Lower leg skin (tissue), 4 donors: Measurements from ENCODE around the gene ARSB. TPM values are rescaled to one million over a fixed set of nuclear protein-coding genes. Genes with fewer than 3 reads are reported as not detected.

Source experiments
- DNase-seq, 2 donors: peaks; one replicate each; pipeline ENCODE4 v3.0.0-alpha.2; 2019; ENCODE audit warnings: low spot score in 2 of 2
- H3K4me3 ChIP-seq: fragments of 200-600 bp; sonication (generic); 2 replicates; pipeline ENCODE4 v1.5.1; 2017; ENCODE audit warnings: mild to moderate bottlenecking, low read depth; ENCODE audit not compliant: poor library complexity, severe bottlenecking
- POLR2A ChIP-seq, 2 donors: fragments of 450-650 bp; IDR thresholded peaks; one replicate each; pipeline ENCODE4 v1.6.1; 2016 to 2017; ENCODE audit warnings: antibody characterized with exemption in 2 of 2, mild to moderate bottlenecking in 1 of 2, moderate library complexity in 1 of 2
- WGBS, 2 donors: methylation state at CpG; one replicate each; pipeline ENCODE4 v1.1.5; 2018; 5-methylcytosine and 5-hydroxymethylcytosine counted together
- intact Hi-C: fragments of 100-400 bp; cut with DNase I; formaldehyde crosslinking; loops from one replicate; pipeline ENCODE4 v1.15.0; 2023; ENCODE audit warnings: low total_unique reads
- total RNA-seq, 4 donors: library from RNA; depleted of rRNA; stranded (reverse); fragments of >200 nt; gene quantifications; one replicate each; pipeline ENCODE4 v1.1.0, GENCODE V29; 2016
- TF ChIP-seq, protein P1 (sequence below), 3 donors: fragments of 450-650 bp; IDR thresholded peaks; one replicate each; pipeline ENCODE4 v1.5.1; 2016; ENCODE audit warnings: antibody characterized with exemption in 3 of 3, mild to moderate bottlenecking in 3 of 3, moderate library complexity in 2 of 3

ARSB gene
- total RNA-seq, 4 donors from 2014 or later, result 2.0 to 5.5 (median 2.4) TPM

DNA sequence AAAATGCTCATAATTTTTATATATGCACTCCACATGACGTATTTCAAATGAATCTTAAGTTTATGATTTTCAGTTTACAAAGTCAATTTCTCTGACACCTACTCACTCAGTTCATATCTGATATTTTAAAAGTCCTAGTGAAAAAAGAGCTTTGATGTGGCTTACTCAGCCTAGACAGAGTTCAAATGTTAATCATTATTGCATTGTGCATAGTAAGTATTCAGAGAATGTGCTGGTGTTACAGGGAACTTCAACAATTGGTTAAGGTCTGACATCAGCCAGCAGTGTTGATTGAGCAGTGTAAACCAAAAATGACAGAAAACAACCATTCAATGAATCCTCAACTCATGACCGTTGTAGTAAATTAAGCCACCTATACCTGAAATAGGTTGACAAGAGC is 189.4 kb downstream of the ARSB start:
- WGBS, 2 donors, result 89 to 93% methylated on average over 2 of the region's 2 CpGs
- no peak overlapping the region for H3K4me3 ChIP-seq
- no peak for DNase-seq
- intact Hi-C loops, result no loop called here
- TF ChIP-seq, protein P1, sequence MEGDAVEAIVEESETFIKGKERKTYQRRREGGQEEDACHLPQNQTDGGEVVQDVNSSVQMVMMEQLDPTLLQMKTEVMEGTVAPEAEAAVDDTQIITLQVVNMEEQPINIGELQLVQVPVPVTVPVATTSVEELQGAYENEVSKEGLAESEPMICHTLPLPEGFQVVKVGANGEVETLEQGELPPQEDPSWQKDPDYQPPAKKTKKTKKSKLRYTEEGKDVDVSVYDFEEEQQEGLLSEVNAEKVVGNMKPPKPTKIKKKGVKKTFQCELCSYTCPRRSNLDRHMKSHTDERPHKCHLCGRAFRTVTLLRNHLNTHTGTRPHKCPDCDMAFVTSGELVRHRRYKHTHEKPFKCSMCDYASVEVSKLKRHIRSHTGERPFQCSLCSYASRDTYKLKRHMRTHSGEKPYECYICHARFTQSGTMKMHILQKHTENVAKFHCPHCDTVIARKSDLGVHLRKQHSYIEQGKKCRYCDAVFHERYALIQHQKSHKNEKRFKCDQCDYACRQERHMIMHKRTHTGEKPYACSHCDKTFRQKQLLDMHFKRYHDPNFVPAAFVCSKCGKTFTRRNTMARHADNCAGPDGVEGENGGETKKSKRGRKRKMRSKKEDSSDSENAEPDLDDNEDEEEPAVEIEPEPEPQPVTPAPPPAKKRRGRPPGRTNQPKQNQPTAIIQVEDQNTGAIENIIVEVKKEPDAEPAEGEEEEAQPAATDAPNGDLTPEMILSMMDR (IDR thresholded peaks at IDR 0.05), result no peak
- TF ChIP-seq POLR2A (IDR thresholded peaks at IDR 0.05), result no peak

DNA sequence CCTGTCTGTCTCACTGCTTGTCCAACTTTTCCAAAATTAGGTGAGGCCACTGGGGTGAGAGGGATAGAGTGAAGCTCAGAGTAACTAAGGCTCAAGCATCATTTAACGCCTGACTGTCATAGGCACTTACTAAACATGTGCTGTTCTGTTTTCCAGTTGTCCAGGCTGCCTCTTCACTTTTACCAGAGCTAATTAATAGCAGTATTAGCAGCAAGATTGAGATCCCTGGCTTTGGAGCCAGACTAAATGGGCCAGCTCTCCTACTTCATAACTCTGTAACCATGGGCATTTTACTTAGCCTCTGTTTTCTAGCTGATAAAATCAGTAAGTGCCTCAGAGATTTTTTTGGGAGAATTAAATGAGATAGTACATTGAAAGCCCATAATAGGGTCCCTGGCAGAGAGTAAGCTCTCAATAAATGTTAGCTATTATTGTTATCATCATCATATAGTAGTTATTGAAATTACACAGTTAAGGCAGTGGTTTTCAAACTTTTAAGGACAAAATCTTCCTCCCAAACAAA is 190.4 kb downstream of the ARSB start:
- TF ChIP-seq, protein P1 (IDR thresholded peaks at IDR 0.05), result no peak
- TF ChIP-seq POLR2A (IDR thresholded peaks at IDR 0.05), result no peak
- no peak overlapping the region for H3K4me3 ChIP-seq
- intact Hi-C loops, result no loop called here
- 91 to 97% methylated on average over 1 of the region's 1 CpG for WGBS, 2 donors
- DNase-seq, result no peak

DNA sequence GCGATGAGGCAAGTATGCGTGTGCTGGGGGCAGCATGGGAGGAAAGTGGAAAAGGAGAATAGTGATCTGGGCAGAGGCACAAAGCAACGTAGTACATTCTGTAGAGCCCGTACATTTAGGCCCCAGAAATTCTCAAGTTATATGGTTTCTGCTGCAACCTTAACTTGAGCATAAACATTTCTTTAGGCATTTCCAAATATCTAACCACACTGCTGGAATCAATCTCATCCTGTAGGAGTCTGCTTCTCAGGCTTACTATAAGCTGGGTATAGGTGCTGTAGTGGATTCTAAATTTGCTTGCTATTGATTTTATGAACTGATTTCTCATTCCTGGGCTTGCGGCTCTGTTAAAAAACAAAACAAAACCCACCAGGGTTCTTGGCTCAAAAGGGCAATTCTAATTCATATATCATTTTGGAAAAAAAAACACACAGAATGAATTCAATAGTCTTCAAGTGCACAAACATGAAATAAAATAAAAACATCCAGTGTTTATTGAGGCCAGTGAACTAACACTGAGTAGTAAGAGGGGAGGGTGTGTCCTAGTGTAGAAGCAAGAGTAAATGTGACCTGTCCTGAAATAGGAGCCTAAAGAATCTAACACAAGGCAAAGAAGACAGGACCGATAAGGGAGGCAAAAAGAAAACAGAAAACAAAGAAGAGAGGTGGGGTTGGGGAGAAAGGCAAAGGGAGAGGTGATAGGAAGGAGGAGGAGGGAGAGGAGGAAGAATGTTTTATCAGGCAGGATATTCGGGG is 191.0 kb downstream of the ARSB start:
- no peak for DNase-seq
- 84 to 89% methylated on average over 7 of the region's 7 CpGs for WGBS, 2 donors
- TF ChIP-seq, protein P1 (IDR thresholded peaks at IDR 0.05), result no peak
- TF ChIP-seq POLR2A (IDR thresholded peaks at IDR 0.05), result no peak
- H3K4me3 ChIP-seq, result no peak overlapping the region
- intact Hi-C loops, result no loop called here

DNA sequence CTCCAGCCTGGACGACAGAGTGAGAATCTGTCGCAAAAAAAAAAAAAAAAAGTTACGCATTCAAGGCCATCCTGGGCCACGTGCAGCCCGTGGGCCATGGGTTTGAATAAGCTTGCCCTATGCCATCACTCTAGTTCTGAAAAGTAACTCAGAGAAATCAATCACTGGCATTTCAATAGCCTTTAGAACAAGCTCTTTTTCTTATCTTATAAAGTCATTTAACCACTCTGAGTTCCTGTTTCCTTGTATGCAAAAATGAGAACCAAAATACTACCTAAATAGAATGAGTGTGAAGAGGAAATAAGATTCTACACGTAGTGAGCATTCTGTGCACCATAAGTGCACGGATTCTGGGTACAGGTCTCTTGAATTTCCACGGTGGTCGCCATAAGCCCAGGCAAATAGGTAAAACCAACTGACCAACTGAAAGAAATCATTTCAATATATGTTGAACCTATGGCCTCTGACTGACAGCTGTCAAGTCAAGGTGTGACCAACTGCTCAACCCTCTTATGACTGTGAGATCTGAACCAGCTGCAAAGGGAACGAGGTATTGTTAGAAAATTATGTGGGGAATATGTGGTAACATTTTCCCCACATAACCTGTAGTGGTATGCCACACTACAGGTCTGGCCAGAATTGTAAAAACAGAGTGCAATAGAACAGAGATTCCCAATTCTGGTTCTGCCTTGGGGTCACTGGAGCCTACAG is 192.6 kb downstream of the ARSB start:
- WGBS, 2 donors, result 72 to 88% methylated on average over 10 of the region's 10 CpGs
- TF ChIP-seq POLR2A (IDR thresholded peaks at IDR 0.05), result no peak
- TF ChIP-seq, protein P1 (IDR thresholded peaks at IDR 0.05), result no peak
- no peak overlapping the region for H3K4me3 ChIP-seq
- intact Hi-C loops, result no loop called here
- DNase-seq, result no peak

DNA sequence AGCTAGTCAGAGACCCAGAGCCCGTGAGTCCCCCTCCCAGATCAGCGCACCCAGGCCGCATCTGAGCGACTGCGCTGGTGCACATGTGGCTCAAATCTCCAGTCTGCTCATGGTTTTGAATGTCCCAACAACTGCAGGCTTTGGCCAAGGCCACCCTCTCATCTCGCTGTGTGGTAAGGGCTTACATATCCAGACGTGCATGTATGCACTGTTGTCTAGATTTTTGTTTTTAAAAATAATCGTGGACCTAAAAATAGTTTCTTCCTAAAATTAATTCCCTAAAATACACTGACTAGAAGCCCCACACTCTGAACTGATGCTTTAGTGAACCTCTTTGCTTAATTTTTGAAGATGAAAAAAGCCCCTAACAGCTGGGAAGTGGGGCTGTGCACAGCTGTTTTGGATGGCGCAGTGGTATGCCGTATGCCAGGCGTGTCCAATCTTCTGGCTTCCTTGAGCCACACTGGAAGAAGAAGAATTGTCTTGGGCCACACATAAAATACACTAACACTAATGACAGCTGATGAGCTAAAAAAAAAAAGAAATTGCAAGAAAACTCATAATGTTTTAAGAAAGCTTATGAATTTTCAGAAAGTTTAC is 193.5 kb downstream of the ARSB start:
- WGBS, 2 donors, result 85 to 88% methylated on average over 11 of the region's 11 CpGs
- H3K4me3 ChIP-seq, result no peak overlapping the region
- no peak for DNase-seq
- TF ChIP-seq POLR2A (IDR thresholded peaks at IDR 0.05), result no peak
- TF ChIP-seq, protein P1 (IDR thresholded peaks at IDR 0.05), result no peak
- intact Hi-C loops, result no loop called here
